Psoas muscle (tissue), 8 donors: ENCODE measurements around the gene SH2D3A. TPM values are rescaled to one million over a fixed set of nuclear protein-coding genes. Genes with fewer than 3 reads are reported as not detected.

Experiments used
- ATAC-seq, 4 donors: fragments of 200-7000 bp; cut with Tn5 transposase; one replicate each; pipeline ENCODE4 v1.9.1; 2020; ENCODE audit warnings: moderate library complexity in 3 of 4, mild to moderate bottlenecking in 2 of 4
- DNase-seq, 2 donors: peaks; one replicate each; pipeline ENCODE4 v3.0.0-alpha.2; 2020
- H3K27ac ChIP-seq: fragments of 200-600 bp; one replicate; pipeline ENCODE4 v1.8.0; 2022
- H3K27me3 ChIP-seq, 3 donors: fragments of 200-600 bp in 1 of 3; one replicate each; pipeline versions ENCODE4 v1.6.1 to v1.8.0; 2013 to 2022; ENCODE audit warnings: low read length in 2 of 3, mild to moderate bottlenecking in 2 of 3, moderate library complexity in 1 of 3; ENCODE audit not compliant: insufficient read depth in 3 of 3
- H3K36me3 ChIP-seq, 2 donors: fragments of 200-600 bp in 1 of 2; one replicate each; pipeline versions ENCODE4 v1.6.1 to v1.8.0; 2013 to 2022; ENCODE audit warnings: low read depth in 1 of 2, mild to moderate bottlenecking in 1 of 2, moderate library complexity in 1 of 2; ENCODE audit not compliant: insufficient read depth in 1 of 2
- H3K4me1 ChIP-seq: fragments of 200-600 bp; one replicate; pipeline ENCODE4 v1.8.0; 2022
- H3K4me3 ChIP-seq: fragments of 200-600 bp; one replicate; pipeline ENCODE4 v1.8.0; 2022; ENCODE audit warnings: mild to moderate bottlenecking
- H3K9me3 ChIP-seq: fragments of 200-600 bp; one replicate; pipeline ENCODE4 v1.8.0; 2022
- WGBS, 3 donors: extraction: QIAGEN DNeasy Blood & Tissue Kit; methylation state at CpG; one replicate each; pipeline versions ENCODE4 v1.1.6 to v1.1.7; 2013; 5-methylcytosine and 5-hydroxymethylcytosine counted together
- intact Hi-C, 2 donors: fragments of 100-400 bp; cut with DNase I; formaldehyde crosslinking; loops; one replicate each; pipeline versions ENCODE4 v1.11.0 to v1.14.2; 2022
- polyA plus RNA-seq, 3 donors: library from polyadenylated mRNA; stranded (reverse); fragments of 200-250 nt; gene quantifications; one replicate each; pipeline ENCODE4 v1.2.3, GENCODE V29; 2013
- total RNA-seq, 4 donors: library from RNA; stranded (reverse); fragmentation: NEBNext Ultra II Directional in 2 of 4; extraction: Animal tissue kit (Norgen Biotek cat#: 25700) in 2 of 4; gene quantifications; one replicate each; pipeline versions ENCODE4 v1.2.1 to v1.2.4, GENCODE V29; 2021 to 2023
- TF ChIP-seq, protein P1 (sequence below): fragments of 200-600 bp; IDR thresholded peaks from one replicate; pipeline ENCODE4 v1.8.0; 2022; ENCODE audit warnings: antibody characterized with exemption
- donor health status: healthy with polysubstance abuse.
- donor health status: DM: no; HTN: no; CAD: no; lungs with moderate emphysema.
- donor health status: Bipolar disorder and iron deficiency.
- donor health status: healthy.
- donor health status: DM: yes; HTN: yes; CAD: no.
- donor health status: DM: no; HTN: no; CAD: no.
- donor health status: DM: no; HTN: no; CAD: no.
- donor health status: DM: yes; HTN: yes; CAD: no.

SH2D3A gene
- total and polyA plus RNA-seq, 7 donors = 0.07 to 0.17 (median 0.12) TPM; not detected in 3

DNA sequence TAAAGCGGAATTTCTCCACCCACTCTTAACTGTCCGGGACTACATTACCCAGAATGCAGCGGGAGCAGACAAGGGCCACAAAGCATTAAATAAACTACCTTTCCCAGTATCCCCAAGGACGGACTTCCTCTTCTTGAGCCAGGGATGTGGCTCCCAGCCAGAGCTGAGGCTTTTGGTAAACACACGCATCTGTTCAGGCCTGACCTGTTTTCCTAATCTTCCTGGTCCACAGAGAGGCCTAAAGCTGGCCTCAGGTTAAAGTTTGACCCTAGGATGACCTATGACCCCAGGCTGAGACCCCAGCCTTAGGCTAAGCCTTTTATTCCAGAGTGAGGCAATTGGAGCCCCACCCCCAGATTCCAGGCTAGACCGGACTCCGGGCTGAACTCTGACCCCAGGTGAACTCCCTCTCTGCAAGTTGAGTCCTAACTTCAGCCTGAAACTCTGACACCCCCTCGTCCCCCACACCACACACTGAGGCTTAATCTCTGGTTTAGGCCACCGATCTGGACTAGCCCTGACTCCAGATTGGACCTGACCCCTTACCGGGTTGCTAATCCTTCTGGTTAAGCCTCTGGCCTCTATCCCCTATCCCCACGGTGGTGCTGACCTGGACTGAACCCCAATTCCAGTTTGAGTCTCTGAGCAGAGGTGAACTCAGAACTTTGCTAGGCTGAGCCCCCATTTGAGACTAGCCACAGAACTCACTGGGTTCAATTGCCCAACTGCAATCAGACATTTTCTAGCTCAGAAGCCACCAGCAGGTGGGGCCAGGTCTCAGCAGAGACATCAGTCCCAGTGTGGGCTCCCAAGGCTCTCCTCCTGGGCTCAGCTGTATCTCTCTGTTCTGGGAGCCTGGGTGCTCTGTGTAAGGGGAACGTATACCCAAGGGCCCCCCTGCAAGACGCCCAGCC, 29.1 kb downstream of the SH2D3A start:
- Histone ChIP-seq H3K9me3 (no peaks in the 10 kb centered on the region), H3K27ac (peak overlapping the region; percentile 94), H3K4me3 (peak overlapping the region; percentile 83), H3K4me1 (peaks cover 38% of the 10 kb centered on the region), H3K27me3 (no peaks in the 10 kb centered on the region), H3K36me3 (peaks cover 0 to 26% of the 10 kb centered on the region in 2 donors)
- intact Hi-C loops = loop anchor here (1.0 to 5.0 kb wide), 4 partner anchors 125 to 221 kb away; partner anchors contain the start of gene TNFSF9 (in 1 of the 2)
- TF ChIP-seq, protein P1, sequence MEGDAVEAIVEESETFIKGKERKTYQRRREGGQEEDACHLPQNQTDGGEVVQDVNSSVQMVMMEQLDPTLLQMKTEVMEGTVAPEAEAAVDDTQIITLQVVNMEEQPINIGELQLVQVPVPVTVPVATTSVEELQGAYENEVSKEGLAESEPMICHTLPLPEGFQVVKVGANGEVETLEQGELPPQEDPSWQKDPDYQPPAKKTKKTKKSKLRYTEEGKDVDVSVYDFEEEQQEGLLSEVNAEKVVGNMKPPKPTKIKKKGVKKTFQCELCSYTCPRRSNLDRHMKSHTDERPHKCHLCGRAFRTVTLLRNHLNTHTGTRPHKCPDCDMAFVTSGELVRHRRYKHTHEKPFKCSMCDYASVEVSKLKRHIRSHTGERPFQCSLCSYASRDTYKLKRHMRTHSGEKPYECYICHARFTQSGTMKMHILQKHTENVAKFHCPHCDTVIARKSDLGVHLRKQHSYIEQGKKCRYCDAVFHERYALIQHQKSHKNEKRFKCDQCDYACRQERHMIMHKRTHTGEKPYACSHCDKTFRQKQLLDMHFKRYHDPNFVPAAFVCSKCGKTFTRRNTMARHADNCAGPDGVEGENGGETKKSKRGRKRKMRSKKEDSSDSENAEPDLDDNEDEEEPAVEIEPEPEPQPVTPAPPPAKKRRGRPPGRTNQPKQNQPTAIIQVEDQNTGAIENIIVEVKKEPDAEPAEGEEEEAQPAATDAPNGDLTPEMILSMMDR = peak; percentile 63
- WGBS, 3 donors = 5 to 11% (median 9%) methylated on average over 13 of the region's 13 CpGs
- DNase-seq (peak; percentile 94 to 96), ATAC-seq (peak; percentile 56 to 70 (median 60))

DNA sequence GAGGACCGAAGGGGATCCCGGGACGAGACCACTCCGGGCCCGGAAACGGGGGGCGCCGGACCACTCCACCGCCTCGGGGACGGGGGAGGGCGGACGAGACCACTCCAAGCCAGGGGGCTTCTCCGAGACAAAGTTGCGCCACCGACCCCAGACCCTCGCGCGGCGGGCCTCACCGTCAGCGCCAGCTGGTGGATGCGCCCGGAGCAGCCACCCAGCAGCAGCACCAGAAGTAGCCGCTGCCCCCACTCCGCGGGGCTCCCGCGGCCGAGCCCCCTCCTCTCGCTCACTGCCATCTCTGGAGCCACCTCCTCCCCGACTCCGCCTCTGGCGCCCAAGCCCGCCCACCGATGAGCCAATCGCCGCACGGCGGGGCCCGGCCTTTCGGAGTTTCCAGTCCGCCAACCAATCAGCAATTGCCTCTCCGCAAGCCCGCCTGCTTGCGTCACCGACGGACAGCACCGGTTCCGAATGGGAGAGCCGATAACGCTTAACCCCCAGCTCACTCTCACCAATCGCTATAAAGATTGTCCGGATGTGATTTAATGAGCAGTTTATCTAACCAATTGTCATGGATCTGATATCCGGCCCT, 29.9 kb downstream of the SH2D3A start, which contains the start of gene GPR108:
Gene GPR108 (minus strand): TSS at position 297 of the 589 bp plus-strand sequence. CDS start 4 bp downstream, at position 293.
- Histone ChIP-seq H3K27me3 (no peaks in the 10 kb centered on the region), H3K36me3 (peaks cover 0 to 27% of the 10 kb centered on the region in 2 donors), H3K27ac (peak within 1 kb of the TSS; percentile 94), H3K4me3 (peak within 1 kb of the TSS; percentile 83), H3K9me3 (no peaks in the 10 kb centered on the region), H3K4me1 (peaks cover 31% of the 10 kb centered on the region)
- WGBS, 3 donors = 0% methylated on average over 38 to 55 of the region's 55 CpGs
- TF ChIP-seq, protein P1 = no peak
- intact Hi-C loops = loop anchor here (1.0 to 5.0 kb wide), 3 partner anchors 205 to 220 kb away; partner anchors contain the start of gene TNFSF9 (in 1 of the 2)
- ATAC-seq = peak; percentile 78 to 83 (median 79)
- peak; percentile 100 for DNase-seq

DNA sequence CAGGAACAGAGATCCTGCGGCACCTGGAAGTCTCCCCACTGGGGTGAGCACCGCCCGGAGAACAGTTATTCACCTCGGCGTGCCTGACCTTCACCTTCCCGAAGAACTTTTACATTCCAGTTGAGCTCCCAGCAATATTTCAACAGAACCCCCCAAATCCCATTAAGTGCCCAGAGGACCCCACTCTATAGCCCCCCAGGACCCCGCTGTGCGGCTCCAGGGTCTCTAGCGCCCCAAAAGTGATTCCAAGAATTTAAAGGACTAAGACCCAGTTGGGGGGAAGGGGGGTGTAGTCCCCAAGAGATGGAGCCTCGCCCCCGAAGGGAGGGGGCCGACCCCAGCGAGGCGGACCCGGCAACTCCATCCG, 30.3 kb downstream of the SH2D3A start:
- no peak for ATAC-seq
- H3K27ac ChIP-seq = peak overlapping the region; percentile 83
- peaks cover 26% of the 10 kb centered on the region for H3K4me1 ChIP-seq
- H3K27me3 ChIP-seq = no peaks in the 10 kb centered on the region
- TF ChIP-seq, protein P1 = no peak
- 0% methylated on average over 13 to 16 of the region's 16 CpGs for WGBS, 3 donors
- DNase-seq = no peak
- intact Hi-C loops = loop anchor here (1.0 to 5.0 kb wide), 3 partner anchors 205 to 220 kb away; partner anchors contain the start of gene TNFSF9 (in 1 of the 2)
- H3K4me3 ChIP-seq = peak overlapping the region; percentile 79
- peaks cover 0 to 32% of the 10 kb centered on the region in 2 donors for H3K36me3 ChIP-seq
- no peaks in the 10 kb centered on the region for H3K9me3 ChIP-seq

DNA sequence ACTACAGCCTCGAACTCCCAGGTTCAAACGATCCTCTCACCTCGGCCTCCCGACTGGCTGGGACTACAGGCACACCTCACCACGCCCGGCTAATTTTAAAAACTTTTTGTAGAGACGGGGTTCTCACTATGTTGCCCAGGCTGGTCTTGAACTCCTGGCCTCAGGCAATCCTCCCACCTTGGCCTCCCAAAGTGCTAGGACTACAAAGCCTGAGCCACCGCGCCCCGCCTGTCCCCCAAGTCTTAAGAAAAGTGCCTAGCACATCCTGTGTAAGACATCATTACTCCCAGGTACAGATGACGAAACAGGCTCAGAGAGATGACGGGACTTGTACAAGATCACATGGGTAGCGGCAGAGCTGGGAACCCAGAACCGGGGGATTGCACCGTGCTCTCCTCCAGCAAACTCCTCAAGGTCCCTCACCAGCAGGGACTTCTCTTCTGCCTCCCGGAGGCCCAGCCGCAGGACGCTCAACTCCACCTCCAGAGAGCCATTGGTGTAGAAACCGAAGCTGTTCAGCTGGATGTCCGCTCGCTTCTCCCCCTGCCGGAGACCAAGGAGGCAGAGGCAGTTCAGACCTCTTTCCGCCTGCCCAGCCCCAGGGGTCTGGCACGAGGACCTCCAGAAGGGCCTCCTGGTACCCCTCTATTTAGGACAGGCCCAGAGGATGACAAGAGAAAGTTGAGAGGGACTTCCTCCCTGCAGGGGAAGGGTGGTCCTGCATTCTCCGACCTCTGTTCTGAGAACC, 30.9 kb downstream of the SH2D3A start:
- ATAC-seq (no peak), DNase-seq (peak; percentile 71 to 83)
- H3K4me1 ChIP-seq = peaks cover 20% of the 10 kb centered on the region
- peaks cover 0 to 36% of the 10 kb centered on the region in 2 donors for H3K36me3 ChIP-seq
- no peaks in the 10 kb centered on the region for H3K9me3 ChIP-seq
- H3K4me3 ChIP-seq = peak overlapping the region; percentile 79
- H3K27me3 ChIP-seq = no peaks in the 10 kb centered on the region
- H3K27ac ChIP-seq = peak overlapping the region; percentile 83
- TF ChIP-seq, protein P1 = peak; percentile 58
- intact Hi-C loops = loop anchor here in 1 of 2 donors (5.0 kb wide), 2 partner anchors 204 to 219 kb away; partner anchors contain the start of gene TNFSF9
- WGBS, 3 donors = 30 to 32% (median 31%) methylated on average over 25 of the region's 25 CpGs
